ENCODE results near the gene HDAC9.

GRCh38 chr7:18975689-18976280 is 480.2 kb downstream of the HDAC9 start:
- TF ChIP-seq POLR2A (IDR thresholded peaks at IDR 0.05; ENCODE audit: low read depth, low read length) (no peak), TAF1 (IDR thresholded peaks at IDR 0.05; ENCODE audit: borderline replicate concordance, low read depth, low read length) (no peak)

Data from GM12892 (cell line).